GM18951 (cell line): ENCODE measurements around the gene OR52K1.

Experiments used
- POLR2A ChIP-seq: IDR thresholded peaks from 4 replicates; pipeline ENCODE4 v1.6.1; 2011; ENCODE audit warnings: mild to moderate bottlenecking; ENCODE audit not compliant: insufficient read length, insufficient read depth; ENCODE audit errors: extremely low read depth
- in situ Hi-C: fragments of 300-500 bp; cut with MboI; formaldehyde crosslinking; loops from one replicate; pipeline ENCODE4 v1.12.0; 2022; ENCODE audit warnings: low sequenced_read_pairs, mixed read lengths, inconsistent platforms; ENCODE audit not compliant: unreplicated experiment

OR52K1 gene

GRCh38 chr11:4482445-4482844 is at the start of gene OR52K1:
OR52K1 (plus strand) TSS chr11:4482646; CDS start chr11:4488901, 6,255 bp downstream.
- no peak for TF ChIP-seq POLR2A

GRCh38 chr11:4433856-4434255 is 48.6 kb upstream of the OR52K1 start:
- TF ChIP-seq POLR2A: no peak

More at GRCh38 chr11:4482445-4482844, at the start of gene OR52K1:
- in situ Hi-C loops: no loop called here

GRCh38 chr11:4436411-4436810 is 46.0 kb upstream of the OR52K1 start:
- in situ Hi-C loops: no loop called here
- TF ChIP-seq POLR2A: no peak

More at GRCh38 chr11:4433856-4434255, 48.6 kb upstream of the OR52K1 start:
- in situ Hi-C loops: no loop called here

- TF ChIP-seq POLR2A: no peak
- in situ Hi-C loops: no loop called here
Observed at GRCh38 chr11:4441515-4441914, 40.9 kb upstream of the OR52K1 start.

GRCh38 chr11:4443232-4443891 is 39.1 kb upstream of the OR52K1 start:
- in situ Hi-C loops: no loop called here
- no peak for TF ChIP-seq POLR2A

GRCh38 chr11:4448995-4449394 is 33.5 kb upstream of the OR52K1 start, which contains the start of gene OR52K2:
OR52K2 (plus strand) TSS chr11:4449295; CDS start chr11:4449340, 45 bp downstream.
- no peak for TF ChIP-seq POLR2A
- in situ Hi-C loops: no loop called here

- TF ChIP-seq POLR2A: no peak
- in situ Hi-C loops: no loop called here
Observed at GRCh38 chr11:4453118-4453517, 29.3 kb upstream of the OR52K1 start.

- in situ Hi-C loops: no loop called here
- no peak for TF ChIP-seq POLR2A
Observed at GRCh38 chr11:4454021-4454420, 28.4 kb upstream of the OR52K1 start.

- in situ Hi-C loops: no loop called here
- TF ChIP-seq POLR2A: no peak
Observed at GRCh38 chr11:4455419-4455818, 27.0 kb upstream of the OR52K1 start.

- in situ Hi-C loops: no loop called here
- no peak for TF ChIP-seq POLR2A
Observed at GRCh38 chr11:4459500-4459899, 22.9 kb upstream of the OR52K1 start.

GRCh38 chr11:4460151-4460550 is 22.3 kb upstream of the OR52K1 start:
- in situ Hi-C loops: no loop called here
- no peak for TF ChIP-seq POLR2A

GRCh38 chr11:4464216-4465159 is 18.0 kb upstream of the OR52K1 start:
- TF ChIP-seq POLR2A: no peak
- in situ Hi-C loops: no loop called here

GRCh38 chr11:4465407-4465806 is 17.0 kb upstream of the OR52K1 start:
- in situ Hi-C loops: no loop called here
- TF ChIP-seq POLR2A: no peak
